IPS-18c (cell line): ENCODE data around the gene MOB4.
"Not testable (repeated sequence)": the region's sequence is repeated elsewhere in the genome, so short reads cannot be mapped to it uniquely, and the experiment has no call there.

Source experiments
- H3K4me3 ChIP-seq: 2 replicates; pipeline ENCODE4 v1.7.0; 2013; ENCODE audit warnings: low read depth, mild to moderate bottlenecking, low read length, moderate library complexity; ENCODE audit not compliant: insufficient read depth
- H3K9me3 ChIP-seq: one replicate; pipeline ENCODE4 v1.6.1; 2013; ENCODE audit warnings: mild to moderate bottlenecking, low read length, moderate library complexity; ENCODE audit not compliant: control insufficient read depth, insufficient read depth

MOB4 gene

DNA sequence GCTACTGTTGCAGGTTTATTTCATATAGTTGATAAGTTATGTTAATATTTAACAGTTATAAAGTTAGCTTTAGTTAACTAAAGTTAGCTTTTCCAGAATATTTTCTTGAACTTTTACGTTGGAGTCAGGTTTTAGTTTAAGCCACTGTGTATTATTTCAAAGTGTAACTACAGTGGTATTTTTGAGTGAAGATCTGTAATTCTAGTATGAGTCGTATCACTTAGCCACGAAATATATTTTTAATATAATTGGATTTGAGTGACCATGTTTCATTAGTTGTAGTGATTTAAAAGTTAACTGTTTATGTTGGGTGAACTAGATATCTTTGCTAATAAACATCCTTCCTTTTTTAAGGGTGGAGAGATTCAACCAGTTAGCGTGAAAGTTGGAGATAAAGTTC lies 13.2 kb upstream of the MOB4 start:
- Histone ChIP-seq H3K4me3 (no peak overlapping the region), H3K9me3 (no peaks in the 10 kb centered on the region)

DNA sequence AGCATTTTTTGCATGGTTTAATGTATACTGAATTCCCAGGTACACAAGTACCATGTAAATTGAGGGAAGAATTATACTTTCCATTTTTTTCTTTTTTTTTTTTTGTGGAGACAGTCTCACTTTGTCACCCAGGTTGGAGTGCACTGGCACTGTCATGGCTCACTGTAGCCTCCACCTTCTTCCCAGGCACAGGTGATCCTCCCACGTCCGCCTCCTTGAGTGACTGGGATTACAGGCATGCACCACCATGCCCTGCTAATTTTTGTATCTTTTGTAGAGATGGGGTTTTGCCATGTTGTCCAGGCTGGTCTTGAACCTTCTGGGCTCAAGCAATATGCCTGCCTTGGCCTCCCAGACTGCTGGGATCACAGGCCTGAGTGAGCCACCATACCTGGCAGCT lies 11.9 kb upstream of the MOB4 start:
- H3K4me3 ChIP-seq = no peak overlapping the region

DNA sequence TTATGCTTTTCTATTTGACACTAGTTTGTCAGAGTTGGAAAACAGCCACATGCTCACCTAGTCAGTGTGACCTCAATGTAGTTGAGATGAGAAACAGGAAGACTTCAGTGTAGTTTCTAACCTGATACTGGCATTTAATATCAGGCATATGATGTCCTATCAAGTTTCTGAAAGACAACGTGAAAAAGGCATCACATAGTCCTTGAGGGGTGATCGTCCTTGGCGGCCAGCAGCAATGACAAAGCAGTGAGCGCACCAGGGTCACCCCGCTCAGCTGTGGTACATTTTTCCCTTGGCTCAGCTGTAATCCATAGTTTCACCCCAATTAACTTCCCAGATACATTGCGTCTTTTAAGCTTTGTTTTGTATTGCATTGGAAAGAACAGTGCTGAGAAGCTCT lies 11.4 kb upstream of the MOB4 start:
- H3K4me3 ChIP-seq = no peak overlapping the region

More for the DNA sequence above, 11.9 kb upstream of the MOB4 start:
- no peaks in the 10 kb centered on the region for H3K9me3 ChIP-seq

DNA sequence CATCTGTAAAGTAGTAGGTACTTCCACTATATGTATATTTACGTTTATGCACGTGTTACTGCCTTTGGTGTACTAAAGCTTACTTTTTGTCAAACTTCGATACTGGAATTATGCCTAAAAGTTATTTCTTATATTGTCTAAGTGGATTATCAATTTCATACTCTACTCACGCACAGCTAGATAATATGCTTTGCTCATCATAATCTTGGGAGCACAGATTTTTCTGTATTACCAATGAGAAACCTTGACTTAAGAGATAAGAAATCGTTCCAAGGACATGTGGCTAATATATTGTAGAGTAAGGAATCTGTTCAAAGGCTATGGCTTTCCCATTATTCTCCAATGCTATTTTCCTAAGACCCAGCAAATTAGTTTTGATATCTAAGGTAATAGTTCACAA lies 9.2 kb upstream of the MOB4 start:
- Histone ChIP-seq H3K9me3 (no peaks in the 10 kb centered on the region), H3K4me3 (no peak overlapping the region)

More for the DNA sequence above, 11.4 kb upstream of the MOB4 start:
- no peaks in the 10 kb centered on the region for H3K9me3 ChIP-seq

DNA sequence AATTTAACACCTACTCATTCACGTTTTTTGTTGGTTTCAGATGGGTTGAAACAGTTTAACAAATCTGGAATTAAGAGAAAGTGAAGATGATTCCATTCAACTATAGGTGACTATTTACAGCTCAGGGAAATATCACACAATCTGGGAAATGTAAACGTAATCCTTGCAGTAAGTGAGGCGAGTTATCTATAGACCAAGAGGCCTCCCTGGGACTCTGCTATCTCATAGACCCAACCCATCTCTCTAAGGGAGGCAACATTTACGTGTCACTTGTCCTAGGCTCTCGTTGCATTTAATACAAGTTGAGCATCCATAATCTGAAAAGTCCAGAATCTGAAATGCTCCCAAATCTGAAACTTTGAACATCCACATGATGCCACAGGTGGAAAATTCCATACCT lies 2.0 kb upstream of the MOB4 start:
- H3K4me3 ChIP-seq = no peak overlapping the region
- H3K9me3 ChIP-seq = no peaks in the 10 kb centered on the region

DNA sequence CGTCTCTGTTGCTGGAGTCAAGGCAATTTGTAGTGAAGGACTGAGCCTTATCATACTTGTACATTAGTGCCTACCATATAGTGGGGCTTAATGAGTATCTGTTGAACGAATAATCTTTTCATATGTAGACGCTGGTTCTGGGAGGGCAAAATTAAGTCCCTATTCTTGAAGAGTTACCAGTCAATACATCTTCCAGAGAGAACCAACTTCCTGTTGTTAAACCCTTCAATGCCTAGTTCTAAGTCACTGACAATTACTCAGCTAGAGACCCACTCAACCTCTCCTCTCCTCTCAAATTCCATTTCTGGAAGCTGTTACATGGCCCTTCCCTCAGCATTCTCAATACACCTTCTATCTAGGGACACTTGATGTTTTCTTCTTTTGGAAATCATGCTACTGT lies 1.1 kb upstream of the MOB4 start:
- H3K9me3 ChIP-seq = no peaks in the 10 kb centered on the region
- peak overlapping the region; percentile 95; the same call in 1 of the 2 replicates for H3K4me3 ChIP-seq

DNA sequence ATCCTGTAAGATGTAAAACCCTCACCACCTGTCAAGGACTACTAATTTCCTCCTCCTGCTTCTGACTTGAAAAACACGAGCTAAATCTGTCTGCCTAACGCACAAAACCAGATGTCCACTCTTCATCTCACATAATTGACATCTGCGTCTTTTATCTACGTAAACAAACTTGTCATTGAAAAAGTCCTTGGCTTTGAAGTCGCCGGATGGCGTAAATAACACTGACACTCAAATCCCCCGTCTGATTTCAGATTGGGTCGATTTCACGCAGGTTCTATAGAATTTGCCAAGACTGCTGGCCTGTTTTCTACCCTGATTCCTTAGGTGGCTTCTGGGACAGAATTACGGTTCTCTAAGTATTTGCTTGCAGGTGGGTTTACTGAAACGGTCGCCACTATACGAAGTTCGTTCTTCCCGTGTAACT lies 539 bp upstream of the MOB4 start:
- H3K9me3 ChIP-seq = no peaks in the 10 kb centered on the region
- peak overlapping the region; percentile 95 for H3K4me3 ChIP-seq

DNA sequence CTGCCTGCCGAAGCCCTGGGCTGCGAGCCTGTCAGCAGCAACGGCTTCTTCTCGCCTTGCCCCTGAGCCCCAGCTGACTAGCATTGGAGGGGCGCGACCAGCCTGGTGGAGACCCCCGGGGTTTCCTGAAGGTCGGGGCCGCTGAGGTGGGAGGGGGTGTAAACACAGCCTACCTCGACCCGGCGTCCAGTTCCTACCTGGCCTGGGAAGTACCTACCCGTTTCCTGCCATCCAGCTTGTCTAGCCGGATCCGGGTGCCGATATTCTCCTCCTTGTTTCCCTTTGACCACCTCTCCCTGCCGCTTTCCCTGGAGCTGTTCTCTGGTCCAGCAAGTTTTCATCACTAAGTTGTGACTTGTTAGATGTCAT lies 511 bp downstream of the MOB4 start:
- H3K4me3 ChIP-seq = peak overlapping the region; percentile 95

DNA sequence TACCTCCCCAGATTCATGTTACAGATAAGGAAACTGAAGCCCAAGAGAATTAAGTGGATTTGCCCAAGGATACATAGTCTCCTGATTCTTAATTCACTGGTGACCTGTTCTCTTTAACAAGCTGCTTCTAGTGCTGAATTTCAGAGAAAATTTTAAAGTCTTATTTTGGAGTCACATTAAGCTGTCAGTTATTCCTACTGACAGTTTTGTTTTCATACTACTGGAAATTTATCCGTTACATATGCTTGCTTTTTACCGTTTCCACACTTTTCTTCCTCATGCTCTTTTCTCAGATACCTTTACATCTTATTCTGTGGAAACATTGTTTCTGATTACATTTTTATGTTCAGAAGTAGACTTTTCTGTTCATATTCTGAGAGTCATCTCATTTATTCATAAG lies 1.3 kb downstream of the MOB4 start:
- Histone ChIP-seq H3K9me3 (no peaks in the 10 kb centered on the region), H3K4me3 (no peak overlapping the region)

More for the DNA sequence above, 511 bp downstream of the MOB4 start:
- no peaks in the 10 kb centered on the region for H3K9me3 ChIP-seq

DNA sequence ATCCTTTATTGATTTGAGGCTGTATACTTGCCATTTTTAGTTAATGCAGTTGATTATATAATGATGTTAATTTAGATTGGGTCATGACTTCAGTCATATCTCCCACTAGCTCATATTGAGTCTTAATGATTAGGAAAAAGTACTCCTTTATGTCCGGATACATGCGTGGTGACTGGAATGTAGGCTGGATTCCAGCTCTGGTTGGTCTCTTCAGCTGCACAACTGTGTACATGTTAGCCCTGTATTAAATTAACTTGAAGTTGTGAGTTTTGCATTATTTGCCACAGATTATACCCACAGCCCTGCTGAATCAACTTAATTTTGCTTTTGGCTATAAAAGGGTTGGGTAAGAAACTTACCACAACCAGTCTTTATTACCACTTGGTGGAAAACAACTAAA lies 22.5 kb downstream of the MOB4 start:
- Histone ChIP-seq H3K9me3 (no peaks in the 10 kb centered on the region), H3K4me3 (no peak overlapping the region)

DNA sequence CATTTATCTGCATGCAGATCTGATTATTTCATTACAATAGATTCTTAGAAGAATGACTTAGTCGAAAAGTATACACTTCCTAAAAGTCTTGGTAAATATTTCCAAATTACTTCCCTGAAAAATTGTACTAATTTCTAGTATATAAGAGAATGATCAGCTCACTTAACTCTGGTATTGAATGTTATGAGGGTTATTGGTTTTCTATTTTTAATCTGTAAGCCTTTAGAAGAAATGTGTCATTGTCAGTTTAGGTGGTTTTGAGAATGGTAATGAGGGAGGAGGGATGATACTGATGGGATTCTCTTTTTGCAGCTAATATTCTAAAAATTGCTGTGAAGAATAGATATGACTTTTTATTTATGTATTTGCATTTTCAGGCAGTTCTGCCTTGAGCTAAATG lies 23.9 kb downstream of the MOB4 start:
- no peaks in the 10 kb centered on the region for H3K9me3 ChIP-seq
- H3K4me3 ChIP-seq = no peak overlapping the region

DNA sequence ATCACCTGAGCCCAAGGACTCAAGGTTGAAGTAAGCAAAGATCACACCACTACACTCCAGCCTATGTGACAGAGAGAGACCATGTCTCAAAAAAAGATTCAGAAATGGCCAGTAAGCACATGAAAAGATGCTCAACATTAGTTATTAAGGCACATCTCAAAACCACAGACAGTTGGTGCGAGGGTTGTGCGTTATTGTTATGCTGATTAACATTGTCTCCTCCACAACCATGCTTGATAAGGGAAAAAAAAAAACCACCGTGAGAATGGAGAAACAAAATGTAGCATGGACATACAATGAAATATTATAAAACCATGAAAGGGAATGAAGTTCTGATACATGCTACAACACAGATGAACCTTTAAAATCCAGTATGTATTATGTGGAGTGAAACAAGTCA lies 27.3 kb downstream of the MOB4 start:
- Histone ChIP-seq H3K9me3 (no peaks in the 10 kb centered on the region), H3K4me3 (no peak overlapping the region)

DNA sequence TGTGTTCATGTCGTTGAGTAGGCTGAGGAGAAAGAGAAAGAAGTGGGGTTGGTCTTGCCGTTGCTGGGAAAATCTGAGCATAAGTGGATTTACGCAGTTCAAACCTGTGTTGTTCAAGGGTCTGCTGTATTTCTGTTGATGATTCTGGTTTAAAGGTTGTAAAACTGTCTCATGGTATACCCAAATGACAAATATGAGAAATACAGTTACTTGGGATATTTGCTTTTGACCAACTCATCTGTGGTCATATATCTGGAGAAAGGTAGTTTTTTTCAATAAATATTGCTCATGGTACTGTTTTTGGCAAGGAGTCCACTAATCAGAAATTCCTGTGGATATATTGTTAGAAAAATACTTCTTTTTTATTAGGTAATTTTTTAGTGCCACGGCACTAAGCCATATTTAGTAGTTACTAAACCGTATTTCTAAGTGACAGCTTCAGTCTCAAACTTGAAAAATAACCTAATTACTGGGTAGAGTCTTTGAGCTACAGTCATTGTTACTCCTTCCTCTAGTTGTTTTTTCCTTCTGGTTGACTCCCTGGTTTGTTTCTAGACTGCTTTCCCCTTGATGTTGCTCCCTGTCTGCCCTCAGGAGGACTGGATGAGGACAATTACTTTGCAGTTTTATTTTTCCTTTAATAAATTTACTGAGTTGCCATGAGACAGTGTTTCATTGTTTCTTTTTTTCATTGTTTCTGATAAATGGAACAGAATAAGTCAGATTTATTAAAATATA lies 31.5 kb downstream of the MOB4 start:
- no peaks in the 10 kb centered on the region for H3K9me3 ChIP-seq

DNA sequence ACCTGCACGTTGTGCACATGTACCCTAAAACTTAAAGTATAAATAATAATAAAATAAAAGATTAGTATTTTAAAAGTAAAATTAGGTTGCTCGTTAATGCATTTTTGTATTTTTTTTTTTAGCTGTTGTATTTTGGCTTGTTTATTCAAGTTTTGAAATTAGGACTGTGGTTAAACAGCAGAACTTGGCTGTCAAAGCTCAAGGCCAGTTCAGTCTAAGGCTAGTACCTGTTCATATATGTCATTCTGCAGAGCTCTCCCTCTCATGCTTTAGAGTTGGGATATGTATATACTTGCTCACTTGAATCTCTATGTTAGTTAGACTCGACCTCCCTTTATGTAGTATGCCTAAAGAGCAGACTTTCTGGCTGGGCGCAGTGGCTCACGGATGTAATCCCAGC lies 32.7 kb downstream of the MOB4 start:
- H3K9me3 ChIP-seq = no peaks in the 10 kb centered on the region
- H3K4me3 ChIP-seq = no peak overlapping the region

More for the DNA sequence above, 31.5 kb downstream of the MOB4 start:
- no peak overlapping the region for H3K4me3 ChIP-seq

DNA sequence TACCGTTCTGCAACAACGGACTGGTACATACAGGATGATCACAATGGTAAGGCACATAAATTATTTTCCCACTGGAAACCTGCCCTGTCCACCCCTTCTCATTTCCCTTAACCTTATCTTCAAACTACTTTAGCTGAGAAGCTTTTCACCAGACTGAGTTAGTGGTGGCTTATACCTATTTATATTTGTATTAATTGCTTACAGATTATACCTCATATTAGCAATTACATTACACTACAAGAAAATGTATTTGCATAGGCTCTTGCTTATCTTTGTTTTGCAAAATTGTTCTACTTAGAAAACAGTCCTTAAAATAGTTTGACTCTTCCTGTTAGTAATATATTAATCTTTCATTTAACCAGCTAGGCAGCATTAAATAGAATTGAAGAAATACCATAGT lies 35.4 kb downstream of the MOB4 start:
- H3K4me3 ChIP-seq = not testable (repeated sequence)

DNA sequence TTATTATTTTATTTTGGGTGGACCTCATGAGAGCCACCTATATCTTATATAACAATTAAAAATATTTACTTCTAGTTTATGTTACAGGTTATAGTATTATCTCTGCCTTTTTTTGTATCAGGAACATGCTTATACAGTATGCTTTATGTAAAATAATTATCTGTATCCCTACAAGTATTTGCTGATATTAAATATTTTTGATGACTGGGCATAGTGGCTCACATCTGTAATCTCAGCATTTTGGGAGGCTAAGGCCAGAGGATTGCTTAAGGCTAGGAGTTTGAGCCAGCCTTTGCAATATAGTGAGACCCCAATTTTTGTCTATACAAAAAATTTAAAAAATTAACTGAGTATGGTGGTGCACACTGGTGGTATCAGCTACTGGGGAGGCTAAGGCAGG lies 39.6 kb downstream of the MOB4 start:
- no peak overlapping the region for H3K4me3 ChIP-seq
- H3K9me3 ChIP-seq = no peaks in the 10 kb centered on the region

More for the DNA sequence above, 35.4 kb downstream of the MOB4 start:
- not testable (repeated sequence) for H3K9me3 ChIP-seq

DNA sequence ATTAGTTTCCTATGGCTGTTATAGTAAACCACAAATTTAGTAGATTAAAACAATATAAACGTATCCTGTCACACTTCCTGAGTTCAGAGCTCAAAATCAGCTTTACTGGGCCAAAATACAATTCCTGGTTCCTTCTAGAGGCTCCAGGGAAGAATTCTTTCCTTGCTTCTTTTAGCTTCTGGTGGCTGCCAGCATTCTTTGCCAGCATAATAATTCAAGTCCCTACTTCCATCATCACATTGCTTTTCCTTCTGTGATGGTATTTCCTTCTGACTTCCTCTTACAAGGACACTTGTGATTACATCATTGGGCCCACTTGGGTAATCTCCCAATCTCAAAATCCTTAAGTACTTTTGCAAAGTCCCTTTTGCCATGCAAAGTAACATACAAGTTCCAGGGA lies 40.6 kb downstream of the MOB4 start:
- Histone ChIP-seq H3K9me3 (no peaks in the 10 kb centered on the region), H3K4me3 (no peak overlapping the region)

DNA sequence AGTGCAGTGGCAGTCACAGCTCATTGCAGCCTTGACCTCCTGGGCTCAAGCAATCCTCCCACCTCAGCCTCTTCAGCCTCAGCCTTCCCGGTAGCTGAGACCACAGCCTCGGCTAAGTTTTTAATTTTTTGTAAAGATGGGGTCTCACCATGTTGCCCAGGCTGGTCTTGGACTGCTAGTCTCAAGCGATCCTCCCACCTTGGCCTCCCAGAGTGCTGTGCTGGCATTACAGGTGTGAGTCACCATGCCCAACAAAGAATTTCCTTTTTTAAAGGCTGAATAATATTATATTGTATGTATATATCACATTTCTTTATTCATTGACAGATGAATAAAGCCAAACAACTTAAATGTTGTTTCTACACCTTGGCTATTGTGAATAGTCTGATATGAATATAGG lies 42.5 kb downstream of the MOB4 start:
- Histone ChIP-seq H3K9me3 (no peaks in the 10 kb centered on the region), H3K4me3 (no peak overlapping the region)

DNA sequence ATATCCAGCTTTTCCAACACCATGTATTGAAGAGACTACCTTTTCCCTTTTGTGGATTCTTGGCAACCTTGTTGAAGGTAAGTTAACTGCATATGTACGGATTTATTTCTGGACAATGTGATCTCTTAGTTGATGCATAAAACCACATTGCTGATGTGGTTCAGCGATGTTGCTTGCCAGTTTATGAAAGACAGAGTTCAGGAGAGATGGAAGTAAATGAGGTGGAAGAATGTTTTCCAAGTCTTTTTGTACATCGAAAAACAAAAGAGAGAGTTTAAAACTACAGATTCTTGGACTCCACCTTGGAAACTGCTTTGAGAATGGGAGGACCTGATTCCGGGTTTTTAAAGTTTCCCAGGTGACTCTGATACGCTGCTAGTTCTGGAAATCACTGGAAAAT lies 43.8 kb downstream of the MOB4 start:
- Histone ChIP-seq H3K4me3 (no peak overlapping the region), H3K9me3 (no peaks in the 10 kb centered on the region)
